LNCAP (cell line): ENCODE results near the gene DEFB121.

Experiments
- TF ChIP-seq, protein P1 (sequence below): fragments of 450-650 bp; IDR thresholded peaks from 2 replicates; pipeline ENCODE4 v1.5.1; 2017; ENCODE audit warnings: mild to moderate bottlenecking

Gene DEFB121

DNA sequence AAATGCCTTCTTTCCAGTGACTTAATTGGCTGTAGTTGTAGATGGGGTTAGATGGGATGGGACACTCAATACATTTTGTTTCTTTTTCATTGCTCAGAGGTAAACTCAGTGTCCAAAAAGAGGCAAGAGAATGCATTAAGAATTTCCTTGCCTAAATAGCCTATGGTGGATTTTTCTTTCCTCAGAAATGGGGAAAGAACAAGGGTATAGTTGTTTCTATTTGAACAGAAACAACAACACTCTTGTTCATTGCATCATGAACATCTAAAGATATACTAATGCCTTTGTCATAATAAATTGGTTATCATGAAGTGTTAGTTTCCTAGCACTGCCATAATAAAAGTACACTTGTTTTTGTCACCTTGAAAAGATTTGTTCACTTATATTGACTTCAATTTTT is 19.8 kb upstream of the DEFB121 start:
- TF ChIP-seq, protein P1, sequence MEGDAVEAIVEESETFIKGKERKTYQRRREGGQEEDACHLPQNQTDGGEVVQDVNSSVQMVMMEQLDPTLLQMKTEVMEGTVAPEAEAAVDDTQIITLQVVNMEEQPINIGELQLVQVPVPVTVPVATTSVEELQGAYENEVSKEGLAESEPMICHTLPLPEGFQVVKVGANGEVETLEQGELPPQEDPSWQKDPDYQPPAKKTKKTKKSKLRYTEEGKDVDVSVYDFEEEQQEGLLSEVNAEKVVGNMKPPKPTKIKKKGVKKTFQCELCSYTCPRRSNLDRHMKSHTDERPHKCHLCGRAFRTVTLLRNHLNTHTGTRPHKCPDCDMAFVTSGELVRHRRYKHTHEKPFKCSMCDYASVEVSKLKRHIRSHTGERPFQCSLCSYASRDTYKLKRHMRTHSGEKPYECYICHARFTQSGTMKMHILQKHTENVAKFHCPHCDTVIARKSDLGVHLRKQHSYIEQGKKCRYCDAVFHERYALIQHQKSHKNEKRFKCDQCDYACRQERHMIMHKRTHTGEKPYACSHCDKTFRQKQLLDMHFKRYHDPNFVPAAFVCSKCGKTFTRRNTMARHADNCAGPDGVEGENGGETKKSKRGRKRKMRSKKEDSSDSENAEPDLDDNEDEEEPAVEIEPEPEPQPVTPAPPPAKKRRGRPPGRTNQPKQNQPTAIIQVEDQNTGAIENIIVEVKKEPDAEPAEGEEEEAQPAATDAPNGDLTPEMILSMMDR, result no peak

DNA sequence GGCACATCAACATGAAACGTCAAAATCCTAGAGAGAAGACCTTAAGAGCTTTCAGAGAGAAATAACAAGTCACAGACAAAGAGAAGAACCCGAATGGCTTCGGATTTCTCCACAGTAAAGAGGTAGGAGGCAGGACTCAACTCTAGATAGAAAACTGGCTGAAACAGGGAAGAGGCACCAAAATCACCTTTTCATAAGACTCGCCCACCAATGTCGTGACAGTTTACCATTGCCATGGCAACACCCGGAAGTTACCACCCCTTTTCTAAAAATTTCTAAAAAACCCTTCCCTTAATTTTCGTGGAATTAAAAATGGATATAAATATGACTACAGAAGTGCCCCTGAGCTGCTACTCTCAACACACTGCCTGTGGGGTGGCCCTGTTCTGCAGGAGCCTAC is 12.3 kb upstream of the DEFB121 start:
- TF ChIP-seq, protein P1, result no peak

DNA sequence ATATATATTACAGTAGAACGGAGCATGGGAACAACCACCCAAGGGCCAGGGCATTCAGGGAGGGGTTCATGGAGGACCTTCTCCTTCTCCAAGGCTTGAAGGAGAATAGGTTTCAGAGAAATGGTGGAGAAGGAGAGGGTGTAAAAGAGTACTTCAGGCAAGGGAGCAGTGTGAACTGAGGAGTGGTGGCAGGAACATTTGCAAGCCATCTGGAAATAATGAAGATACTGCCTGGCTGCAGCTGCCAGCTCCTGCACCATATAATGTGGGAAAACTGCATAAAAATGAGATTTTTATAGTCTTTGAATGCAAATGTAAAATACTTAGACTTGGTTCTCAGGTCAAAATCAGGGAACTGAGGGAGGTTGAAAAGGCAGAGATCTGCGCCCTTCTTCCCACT is 9.6 kb upstream of the DEFB121 start:
- TF ChIP-seq, protein P1, result no peak

DNA sequence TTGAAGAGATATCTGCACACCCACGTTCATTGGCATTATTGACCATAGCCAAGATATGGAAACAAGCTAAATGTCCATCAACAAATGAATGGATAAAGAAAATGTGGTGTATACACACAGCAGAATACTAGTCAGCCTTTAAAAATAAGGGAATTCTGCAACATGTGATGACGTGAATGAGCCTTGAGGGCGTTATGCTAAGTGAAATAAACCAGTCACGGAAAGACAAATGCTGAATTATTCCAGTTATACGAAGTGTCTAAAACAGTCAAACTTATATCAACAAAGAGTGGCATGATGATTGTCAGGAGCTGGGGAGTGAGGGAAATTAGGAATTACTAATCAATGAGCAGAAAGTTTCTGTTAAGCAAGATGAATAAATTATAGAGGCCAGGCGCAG is 8.4 kb upstream of the DEFB121 start:
- TF ChIP-seq, protein P1, result no peak

DNA sequence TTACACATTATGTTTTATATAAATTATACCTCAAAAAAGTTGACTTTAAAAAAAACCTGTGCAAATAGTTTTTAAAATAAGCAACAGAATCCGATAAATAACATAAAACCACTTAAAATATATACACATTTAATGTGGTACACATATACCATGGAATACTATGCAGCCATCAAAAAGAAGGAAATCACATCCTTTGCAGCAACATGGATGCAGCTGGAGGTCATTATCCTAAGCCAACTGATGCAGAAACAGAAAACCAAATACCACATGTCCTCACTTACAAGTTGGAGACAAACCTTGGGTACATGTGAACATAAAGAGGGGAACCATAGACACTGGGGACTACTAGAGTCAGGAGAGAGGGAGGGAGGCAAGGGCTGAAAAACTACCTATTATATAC is 4.0 kb upstream of the DEFB121 start:
- TF ChIP-seq, protein P1, result no peak

DNA sequence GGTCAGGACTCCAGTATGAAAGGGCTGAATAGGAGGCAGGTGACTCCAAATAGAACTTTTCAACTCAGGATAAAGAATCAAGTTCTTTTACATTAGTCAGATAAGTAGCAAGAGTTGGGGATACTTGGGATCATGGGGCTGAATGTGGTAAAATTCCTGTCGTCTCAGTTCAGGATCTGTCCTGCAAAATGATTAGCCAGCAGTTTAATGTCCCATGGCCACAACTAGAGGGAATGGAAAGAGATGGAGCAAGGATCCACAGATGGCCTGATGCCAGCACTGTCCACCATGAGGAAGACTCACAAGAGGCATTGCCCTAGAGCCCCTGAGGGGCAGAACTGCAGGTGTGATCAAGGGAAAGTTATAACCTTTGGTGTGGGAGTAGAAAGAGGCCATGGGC is 2.1 kb downstream of the DEFB121 start:
- TF ChIP-seq, protein P1, result no peak

DNA sequence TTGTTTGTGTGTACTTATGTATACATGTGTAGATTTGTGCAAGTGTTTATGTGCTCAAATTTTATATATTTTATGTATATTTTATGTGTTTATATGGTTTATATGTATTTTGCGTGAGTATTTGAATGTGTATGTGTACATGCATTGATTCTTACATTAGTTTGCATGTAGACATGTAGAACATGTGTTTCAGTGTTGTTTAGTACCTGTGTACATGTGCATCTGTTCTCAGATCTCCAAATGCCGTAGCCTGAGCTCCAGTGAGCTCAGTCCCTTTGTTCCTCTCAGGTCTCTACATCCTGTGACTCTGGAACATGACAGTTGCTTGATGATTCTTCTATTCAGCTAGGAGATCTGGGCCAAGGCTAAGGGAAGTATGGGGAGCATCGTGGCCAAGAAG is 11.1 kb downstream of the DEFB121 start:
- TF ChIP-seq, protein P1, result no peak

DNA sequence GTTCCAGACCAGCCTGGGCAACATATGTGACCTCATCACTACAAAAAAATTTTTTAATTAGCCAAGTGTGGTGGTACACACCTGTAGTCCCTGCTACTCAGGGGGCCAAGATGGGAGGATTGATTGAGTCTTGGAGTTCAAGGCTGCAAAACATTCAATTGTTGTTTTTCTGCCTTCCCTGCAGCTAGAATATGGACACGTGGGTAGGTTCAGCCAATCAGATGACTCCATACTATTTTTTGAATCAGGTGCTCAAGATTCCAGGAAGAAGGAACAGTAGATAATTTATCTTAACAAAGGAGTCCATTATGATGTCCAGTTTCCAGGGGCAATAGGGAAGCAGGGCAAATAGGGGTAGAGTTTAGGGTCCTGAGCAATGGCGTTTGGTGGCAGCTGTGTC is 13.2 kb downstream of the DEFB121 start:
- TF ChIP-seq, protein P1, result no peak
